ENCODE data around the gene RFX7. TPM values are rescaled to one million over a fixed set of nuclear protein-coding genes. Genes with fewer than 3 reads are reported as not detected.
"Not testable (repeated sequence)": the region's sequence is repeated elsewhere in the genome, so short reads cannot be mapped to it uniquely, and the experiment has no call there.

Gene RFX7
- total RNA-seq, 1 donor from 2014 or later: 3.2 TPM

DNA sequence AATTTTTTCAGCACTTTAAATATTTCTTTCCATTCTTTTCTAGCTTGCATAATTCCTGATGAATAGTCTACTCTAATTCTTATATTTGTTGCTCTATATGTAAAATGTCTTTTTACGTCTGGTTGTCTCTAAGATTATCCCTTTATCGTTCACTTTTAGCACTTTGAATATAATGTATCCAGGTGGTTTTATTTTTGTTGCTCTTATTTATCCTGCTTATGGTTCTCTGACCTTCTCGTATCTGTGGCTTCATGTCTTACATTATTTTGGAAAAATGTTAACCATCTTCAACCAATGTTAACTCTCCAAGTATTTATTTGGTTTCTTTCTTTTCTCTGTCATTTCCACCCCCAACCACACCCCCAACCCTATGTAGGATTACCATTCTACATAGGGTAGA is 30.0 kb upstream of the RFX7 start:
- no peak for FAIRE-seq

GRCh38 chr15:56272454-56272853 is 28.8 kb upstream of the RFX7 start:
- Histone ChIP-seq H3K27me3 (ENCODE audit: control insufficient read depth, insufficient read depth, low read length) (no peaks in the 10 kb centered on the region), H3K4me3 (ENCODE audit: low read depth, low read length) (no peak overlapping the region), H3K36me3 (ENCODE audit: control insufficient read depth, insufficient read depth, low read length) (no peaks in the 10 kb centered on the region)
- no peak for FAIRE-seq
- no peak for DNase-seq (ENCODE audit: low read depth)
- no peak for TF ChIP-seq CTCF (IDR thresholded peaks at IDR 0.05; ENCODE audit: insufficient read depth, low read length, severe bottlenecking)

More for the DNA sequence above, 30.0 kb upstream of the RFX7 start:
- Histone ChIP-seq H3K4me3 (ENCODE audit: low read depth, low read length) (no peak overlapping the region), H3K36me3 (ENCODE audit: control insufficient read depth, insufficient read depth, low read length) (no peaks in the 10 kb centered on the region), H3K27me3 (ENCODE audit: control insufficient read depth, insufficient read depth, low read length) (no peaks in the 10 kb centered on the region)
- TF ChIP-seq CTCF (IDR thresholded peaks at IDR 0.05; ENCODE audit: insufficient read depth, low read length, severe bottlenecking): no peak
- DNase-seq (ENCODE audit: low read depth): no peak

GRCh38 chr15:56266465-56266864 is 22.8 kb upstream of the RFX7 start:
- not testable (repeated sequence) for DNase-seq (ENCODE audit: low read depth); FAIRE-seq; H3K27me3 ChIP-seq (ENCODE audit: control insufficient read depth, insufficient read depth, low read length); H3K4me3 ChIP-seq (ENCODE audit: low read depth, low read length); H3K36me3 ChIP-seq (ENCODE audit: control insufficient read depth, insufficient read depth, low read length)

DNA sequence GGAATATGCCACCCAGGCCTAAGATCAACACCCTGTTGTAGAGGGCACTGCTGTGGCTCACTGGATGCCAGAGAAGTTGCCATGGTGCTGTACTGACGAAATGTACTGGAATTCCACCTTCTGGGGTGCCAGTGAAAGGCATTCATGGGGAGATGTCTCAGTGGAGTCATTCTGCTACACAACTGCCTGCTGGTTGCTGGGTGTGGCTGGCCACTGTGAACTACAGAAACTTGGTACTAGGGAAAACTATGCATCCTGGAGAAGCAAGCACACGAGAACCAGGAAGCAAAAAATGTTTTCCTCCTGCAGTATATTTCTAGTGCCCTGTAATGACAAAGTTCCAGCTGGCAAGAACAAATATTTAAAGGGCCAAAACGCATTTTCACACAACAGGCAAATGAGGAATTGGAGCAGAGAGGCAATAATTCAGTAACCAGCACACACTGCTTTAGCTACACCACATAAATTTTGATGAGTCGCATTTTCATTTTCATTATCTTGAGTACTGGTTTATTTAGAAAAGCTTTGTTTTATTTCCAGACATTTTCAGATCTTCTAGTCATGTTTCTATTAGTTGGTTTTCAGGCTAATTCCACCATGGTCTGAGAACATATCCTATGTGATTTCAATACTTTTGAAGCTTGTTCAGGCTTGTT is 18.3 kb upstream of the RFX7 start:
- Histone ChIP-seq H3K4me3 (ENCODE audit: low read depth, low read length) (no peak overlapping the region), H3K36me3 (ENCODE audit: control insufficient read depth, insufficient read depth, low read length) (no peaks in the 10 kb centered on the region), H3K27me3 (ENCODE audit: control insufficient read depth, insufficient read depth, low read length) (no peaks in the 10 kb centered on the region)
- FAIRE-seq: no peak
- peak; percentile 29 for DNase-seq (ENCODE audit: low read depth)
- no peak for TF ChIP-seq CTCF (IDR thresholded peaks at IDR 0.05; ENCODE audit: insufficient read depth, low read length, severe bottlenecking)

DNA sequence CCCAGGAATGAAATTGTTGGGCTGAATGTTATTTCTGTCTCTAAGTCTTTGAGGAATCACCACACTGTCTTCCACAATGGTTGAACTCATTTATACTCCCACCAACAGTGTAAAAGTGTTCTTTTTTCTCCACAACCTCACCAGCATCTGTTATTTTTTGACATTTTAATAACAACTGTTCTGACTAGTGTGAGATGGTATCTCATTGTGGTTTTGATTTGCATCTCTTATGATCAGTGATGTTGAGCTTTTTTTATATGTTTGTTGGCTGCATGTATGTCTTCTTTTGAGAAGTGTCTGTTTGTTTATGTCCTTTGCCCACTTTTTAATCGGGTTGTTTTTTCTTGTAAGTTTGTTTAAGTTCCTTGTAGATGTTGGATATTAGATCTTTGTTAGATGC is 13.6 kb upstream of the RFX7 start:
- H3K4me3 ChIP-seq (ENCODE audit: low read depth, low read length); DNase-seq (ENCODE audit: low read depth); FAIRE-seq; H3K27me3 ChIP-seq (ENCODE audit: control insufficient read depth, insufficient read depth, low read length); H3K36me3 ChIP-seq (ENCODE audit: control insufficient read depth, insufficient read depth, low read length): not testable (repeated sequence)

DNA sequence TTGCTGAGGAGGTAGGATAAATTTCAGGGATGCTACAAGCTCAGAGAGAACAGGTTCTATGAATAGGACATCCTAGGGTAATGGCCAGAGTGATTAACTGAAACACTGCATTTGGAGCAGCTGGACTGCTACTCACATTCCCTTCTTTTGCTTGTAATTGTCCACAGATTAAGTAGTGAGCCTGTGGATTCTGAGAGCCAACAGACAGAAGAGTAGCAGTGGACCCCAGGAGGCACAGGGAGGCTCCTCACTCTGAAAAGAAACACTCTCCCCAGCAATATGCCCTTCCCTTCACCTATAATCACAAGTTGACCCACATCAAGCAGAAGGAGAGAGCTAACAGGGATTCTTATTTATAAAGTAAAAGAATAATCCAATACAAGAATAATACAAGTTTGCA is 10.6 kb upstream of the RFX7 start:
- no peak for TF ChIP-seq CTCF (IDR thresholded peaks at IDR 0.05; ENCODE audit: insufficient read depth, low read length, severe bottlenecking)
- Histone ChIP-seq H3K27me3 (ENCODE audit: control insufficient read depth, insufficient read depth, low read length) (peaks cover 3% of the 10 kb centered on the region), H3K4me3 (ENCODE audit: low read depth, low read length) (no peak overlapping the region), H3K36me3 (ENCODE audit: control insufficient read depth, insufficient read depth, low read length) (no peaks in the 10 kb centered on the region)
- no peak for DNase-seq (ENCODE audit: low read depth)
- no peak for FAIRE-seq

GRCh38 chr15:56252386-56252785 is 8.7 kb upstream of the RFX7 start:
- H3K27me3 ChIP-seq (ENCODE audit: control insufficient read depth, insufficient read depth, low read length): peaks cover 3% of the 10 kb centered on the region
- FAIRE-seq: no peak
- no peak for TF ChIP-seq CTCF (IDR thresholded peaks at IDR 0.05; ENCODE audit: insufficient read depth, low read length, severe bottlenecking)
- no peak for DNase-seq (ENCODE audit: low read depth)
- H3K4me3 ChIP-seq (ENCODE audit: low read depth, low read length): no peak overlapping the region
- H3K36me3 ChIP-seq (ENCODE audit: control insufficient read depth, insufficient read depth, low read length): no peaks in the 10 kb centered on the region

Data from bronchial epithelial cell (primary cell).